K562 (cell line): ENCODE results near the gene AKAP3. TPM values are rescaled to one million over a fixed set of nuclear protein-coding genes. Genes with fewer than 3 reads are reported as not detected.

Source experiments
- ATAC-seq: fragments of 200-7000 bp; cut with Tn5 transposase; 3 replicates; pipeline ENCODE4 v1.9.1; 2020; ENCODE audit warnings: moderate library complexity
- BruUV-seq: library from RNA; stranded (reverse); fragments of 400-500 nt; replicated peaks from 2 replicates; lab custom pipeline; 2021; lab: Mats Ljungman, UMichigan
- CTCF ChIA-PET: fragments of 300-600 bp; formaldehyde crosslinking; extraction: SDS; loops from one replicate; lab custom pipeline; 2021; ENCODE audit warnings: low intra/inter-chr PET ratio; lab: Yijun Ruan, JAX
- POLR2A ChIA-PET: fragments of 300-600, 350-650 bp; sonication (Branson Sonifier 250); formaldehyde crosslinking; extraction: SDS; loops from one replicate; lab custom pipeline; 2021; ENCODE audit warnings: antibody characterized with exemption, inconsistent platforms; lab: Yijun Ruan, JAX
- DNase-seq, 4 experiments: peaks; one replicate each; pipeline versions ENCODE4 v3.0.0 to v3.0.0-alpha.2; 2011 to 2018; ENCODE audit warnings: low spot score in 3 of 4, mixed read lengths in 3 of 4; ENCODE audit errors: extremely low read depth in 1 of 4
- FAIRE-seq: peaks from 2 replicates; lab custom pipeline; 2011; peaks lifted over from hg19 to GRCh38; lab: Jason Lieb, UNC
- H2AFZ ChIP-seq: 2 replicates; pipeline ENCODE4 v1.6.0; 2011; ENCODE audit warnings: low read depth, low read length, control low read depth, inconsistent platforms
- H3K27ac ChIP-seq: fragments of 200-600 bp; 3 replicates; pipeline ENCODE4 v1.8.0; 2011; ENCODE audit warnings: low read depth, mild to moderate bottlenecking, control low read depth, inconsistent platforms, low read length, moderate library complexity, mixed read lengths; ENCODE audit errors: extremely low read depth
- H3K27me3 ChIP-seq, 2 experiments: fragments of 300-600 bp in 1 of 2; 2 replicates in 1 of 2; 3 replicates in 1 of 2; pipeline versions ENCODE4 v1.6.0 to v1.8.0; 2011; ENCODE audit warnings: inconsistent platforms in 2 of 2, low read length in 2 of 2, mild to moderate bottlenecking in 1 of 2, mixed read lengths in 1 of 2, moderate library complexity in 1 of 2; ENCODE audit not compliant: control insufficient read depth in 2 of 2, insufficient read depth in 2 of 2
- H3K36me3 ChIP-seq: fragments of 300-600 bp; 3 replicates; pipeline ENCODE4 v1.8.0; 2011; ENCODE audit warnings: mild to moderate bottlenecking, low read length, inconsistent platforms; ENCODE audit not compliant: control insufficient read depth, insufficient read depth
- H3K4me1 ChIP-seq, 2 experiments: fragments of 200-600 bp in 1 of 2; replicated peaks in 1 of 2; 2 replicates in 1 of 2; 3 replicates in 1 of 2; pipeline versions ENCODE4 v1.5.1 to v1.8.0; 2011; ENCODE audit warnings: inconsistent platforms in 2 of 2, low read length in 2 of 2, mild to moderate bottlenecking in 1 of 2, mixed read lengths in 1 of 2, moderate library complexity in 1 of 2; ENCODE audit not compliant: control insufficient read depth in 2 of 2, insufficient read depth in 2 of 2
- H3K4me2 ChIP-seq: 2 replicates; pipeline ENCODE4 v1.6.1; 2011; ENCODE audit warnings: low read length, control low read depth, inconsistent platforms, mixed read lengths; ENCODE audit not compliant: insufficient read depth
- H3K4me3 ChIP-seq: fragments of 200-600 bp; sonication (generic), shearing (Covaris generic); 2 replicates; pipeline ENCODE4 v1.5.1; 2016; ENCODE audit warnings: control low read depth, inconsistent platforms
- H3K79me2 ChIP-seq: fragments of 200-600 bp; 3 replicates; pipeline ENCODE4 v1.8.0; 2011; ENCODE audit warnings: low read length, inconsistent platforms; ENCODE audit not compliant: control insufficient read depth, insufficient read depth
- H3K9ac ChIP-seq, 2 experiments: 2 replicates each; pipeline versions ENCODE4 v1.6.0 to v1.6.1; 2011; ENCODE audit warnings: low read depth in 2 of 2, low read length in 2 of 2, control low read depth in 1 of 2, inconsistent platforms in 1 of 2, mild to moderate bottlenecking in 1 of 2, mixed read lengths in 1 of 2; ENCODE audit not compliant: insufficient read depth in 1 of 2
- H3K9me1 ChIP-seq: one replicate; pipeline ENCODE4 v1.6.0; 2011; ENCODE audit warnings: inconsistent platforms, mild to moderate bottlenecking, low read length, moderate library complexity; ENCODE audit not compliant: control insufficient read depth, insufficient read depth
- H3K9me3 ChIP-seq: replicated peaks from 2 replicates; pipeline ENCODE4 v1.5.1; 2011; ENCODE audit warnings: low read depth, low read length, inconsistent platforms; ENCODE audit not compliant: control insufficient read depth, insufficient read depth
- H4K20me1 ChIP-seq: replicated peaks from 2 replicates; pipeline ENCODE4 v1.6.1; 2011; ENCODE audit warnings: low read length, inconsistent platforms, mixed read lengths; ENCODE audit not compliant: control insufficient read depth, insufficient read depth
- ASH1L ChIP-seq: fragments of 450-650 bp; IDR thresholded peaks from 2 replicates; pipeline ENCODE4 v1.6.1; 2018; ENCODE audit warnings: borderline replicate concordance, mild to moderate bottlenecking, low read depth; ENCODE audit not compliant: partially characterized antibody
- GTF2A2 ChIP-seq: IDR thresholded peaks from 2 replicates; pipeline ENCODE4 v1.6.1; 2016; ENCODE audit warnings: mild to moderate bottlenecking, missing genetic modification characterization, missing compliant biosample characterization
- NR4A1 ChIP-seq, 2 experiments: fragments of 250-450 bp in 1 of 2; fragments of 450-650 bp in 1 of 2; sonication (Bioruptor Pico) in 1 of 2; IDR thresholded peaks; 2 replicates each; pipeline versions ENCODE4 v1.4.0 to v1.6.1; 2016 to 2020; ENCODE audit warnings: mild to moderate bottlenecking in 2 of 2, missing compliant biosample characterization in 1 of 2, missing genetic modification characterization in 1 of 2, moderate library complexity in 1 of 2
- PRMT5 ChIP-seq: sonication (generic); formaldehyde crosslinking; IDR thresholded peaks from 2 replicates; pipeline ENCODE4 v1.5.0; 2020; ENCODE audit warnings: missing genetic modification reagents
- RBBP5 ChIP-seq: fragments of 200-600 bp; sonication (generic); IDR thresholded peaks from 2 replicates; pipeline ENCODE4 v1.6.1; 2012; ENCODE audit warnings: borderline replicate concordance, mild to moderate bottlenecking, low read length, control low read depth, inconsistent platforms; ENCODE audit not compliant: insufficient read depth, poor library complexity, severe bottlenecking
- SRSF1 ChIP-seq: fragments of 200-400 bp; formaldehyde crosslinking; IDR thresholded peaks from 2 replicates; pipeline ENCODE4 v1.6.1; 2017; ENCODE audit warnings: mild to moderate bottlenecking, low read depth, low read length, moderate library complexity
- TCFL5 ChIP-seq: fragments of 250-450 bp; sonication (Bioruptor Pico); conservative IDR thresholded peaks from 2 replicates; pipeline ENCODE4 v1.6.1; 2021; ENCODE audit warnings: mild to moderate bottlenecking, moderate library complexity, matching md5 sums
- ZNF444 ChIP-seq: fragments of 250-450 bp; sonication (Bioruptor Pico); IDR thresholded peaks from 2 replicates; pipeline ENCODE4 v1.4.0; 2020; ENCODE audit warnings: mild to moderate bottlenecking, moderate library complexity
- WGBS: fragments of 100-300 bp; shearing (Covaris generic); methylation state at CpG from one replicate; pipeline ENCODE4 v1.1.6; 2016; ENCODE audit warnings: low coverage, mixed read lengths; ENCODE audit not compliant: insufficient coverage; ENCODE audit errors: missing lambda C conversion rate; 5-methylcytosine and 5-hydroxymethylcytosine counted together
- in situ Hi-C: fragments of 300-500 bp; cut with MboI; formaldehyde crosslinking; loops from 4 replicates; pipeline ENCODE4 v1.15.0; 2018; ENCODE audit warnings: inconsistent platforms, mixed read lengths
- intact Hi-C: fragments of 100-400 bp; cut with micrococcal nuclease; formaldehyde crosslinking; loops from 2 replicates; pipeline ENCODE4 v1.14.2; 2022
- polyA plus RNA-seq, 8 experiments: library from polyadenylated mRNA; depleted of rRNA in 4 of 8; stranded (reverse) in 5 of 8; unstranded in 3 of 8; fragments of >200 nt; fragmentation: Nextera tagmentation in 2 of 8; fragmentation: Illumina TruSeq in 1 of 8; extraction: Ambion mirVana in 2 of 8; extraction: Trizol in 1 of 8; gene quantifications; 2 replicates each; pipeline versions ENCODE4 v1.2.1 to v1.2.3, GENCODE V29; 2011 to 2014; ENCODE audit warnings: inconsistent platforms in 1 of 8, missing spikeins in 1 of 8
- total RNA-seq, 7 experiments: library from RNA; depleted of rRNA in 6 of 7; stranded (reverse); fragments of >200 nt in 6 of 7; fragmentation: Illumina TruSeq in 2 of 7; extraction: Trizol in 2 of 7; gene quantifications; 2 replicates each; pipeline versions ENCODE4 v1.2.1 to v1.2.3, GENCODE V29; 2011 to 2021; ENCODE audit warnings: low replicate concordance in 1 of 7
- TF ChIP-seq, protein P1 (sequence below): sonication (generic); formaldehyde crosslinking; IDR thresholded peaks from 2 replicates; pipeline ENCODE4 v1.9.0; 2022; ENCODE audit warnings: mild to moderate bottlenecking, missing genetic modification reagents
- TF ChIP-seq, protein P2 (sequence below): sonication (generic); formaldehyde crosslinking; IDR thresholded peaks from 2 replicates; pipeline ENCODE4 v1.8.0; 2022; ENCODE audit warnings: missing genetic modification reagents, mild to moderate bottlenecking, borderline replicate concordance

The AKAP3 gene
- total and polyA plus RNA-seq, 9 of the 15 experiments (the other 6 are each of a cell fraction or from before 2014, with no cell fraction given): 0.17 to 2.8 (median 0.43) TPM

DNA sequence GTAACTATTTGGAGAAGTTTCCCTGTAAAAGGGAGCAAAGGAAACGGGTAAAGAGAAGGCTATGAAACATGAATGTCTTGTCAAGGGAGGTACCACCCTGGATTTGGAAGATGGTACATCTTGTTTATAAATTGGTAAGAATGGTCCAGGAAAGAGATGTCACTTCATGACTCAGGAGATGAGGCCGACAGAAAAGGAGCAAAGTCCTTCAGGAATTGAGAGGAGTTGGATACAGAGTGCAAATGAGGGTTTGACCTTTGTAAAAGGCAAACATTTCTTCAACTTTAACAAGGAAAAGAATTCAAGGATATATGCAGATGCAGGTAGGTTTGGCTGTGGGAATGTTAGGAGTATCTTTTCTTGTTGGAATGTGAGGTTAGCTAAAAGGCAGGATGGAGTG, 30.9 kb upstream of the AKAP3 start (continued):
- TF ChIP-seq ZNF444 (CRISPR knock-in tag) (no peak), GTF2A2 (tag) (no peak), PRMT5 (no peak), SRSF1 (no peak)
- TF ChIP-seq, protein P1, sequence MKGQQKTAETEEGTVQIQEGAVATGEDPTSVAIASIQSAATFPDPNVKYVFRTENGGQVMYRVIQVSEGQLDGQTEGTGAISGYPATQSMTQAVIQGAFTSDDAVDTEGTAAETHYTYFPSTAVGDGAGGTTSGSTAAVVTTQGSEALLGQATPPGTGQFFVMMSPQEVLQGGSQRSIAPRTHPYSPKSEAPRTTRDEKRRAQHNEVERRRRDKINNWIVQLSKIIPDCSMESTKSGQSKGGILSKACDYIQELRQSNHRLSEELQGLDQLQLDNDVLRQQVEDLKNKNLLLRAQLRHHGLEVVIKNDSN (CRISPR knock-in tag): no peak

DNA sequence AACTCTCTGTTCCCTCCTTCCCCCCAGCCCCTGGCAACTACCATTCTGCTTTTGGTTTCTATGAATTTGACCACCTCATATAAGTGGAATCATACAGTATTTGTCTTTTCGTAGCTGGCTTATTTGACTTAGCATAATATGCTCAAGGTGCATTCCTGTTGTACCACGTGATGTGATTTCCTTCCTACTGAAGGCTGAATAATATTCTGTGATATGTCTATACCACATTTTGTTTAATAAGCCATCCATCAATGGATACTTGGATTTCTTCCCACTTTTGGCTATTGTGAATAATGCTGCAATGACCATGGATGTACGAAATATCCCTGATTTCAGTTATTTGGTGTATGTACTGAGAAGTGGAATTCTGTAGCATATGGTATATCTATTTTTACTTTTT, 16.4 kb upstream of the AKAP3 start:
- Histone ChIP-seq H3K4me2 (no peak overlapping the region), H3K79me2 (no peaks in the 10 kb centered on the region), H3K4me3 (no peak overlapping the region), H3K9me1 (no peaks in the 10 kb centered on the region), H3K9me3 (no peaks in the 10 kb centered on the region), H3K9ac (no peak overlapping the region), H3K4me1 (no peaks in the 10 kb centered on the region), H3K36me3 (peaks cover 93% of the 10 kb centered on the region; the same call in 2 of the 3 replicates), H2AFZ (no peak overlapping the region), H3K27ac (no peak overlapping the region), H3K27me3 (no peaks in the 10 kb centered on the region), H4K20me1 (no peaks in the 10 kb centered on the region)
- 94% methylated on average over 3 of the region's 3 CpGs for WGBS
- TF ChIP-seq RBBP5 (no peak), ASH1L (no peak), NR4A1 (CRISPR knock-in tag; IDR thresholded peaks at IDR 0.05) (no peak), NR4A1 (tag; IDR thresholded peaks at IDR 0.05) (no peak), TCFL5 (CRISPR knock-in tag) (no peak)
- TF ChIP-seq, protein P2, sequence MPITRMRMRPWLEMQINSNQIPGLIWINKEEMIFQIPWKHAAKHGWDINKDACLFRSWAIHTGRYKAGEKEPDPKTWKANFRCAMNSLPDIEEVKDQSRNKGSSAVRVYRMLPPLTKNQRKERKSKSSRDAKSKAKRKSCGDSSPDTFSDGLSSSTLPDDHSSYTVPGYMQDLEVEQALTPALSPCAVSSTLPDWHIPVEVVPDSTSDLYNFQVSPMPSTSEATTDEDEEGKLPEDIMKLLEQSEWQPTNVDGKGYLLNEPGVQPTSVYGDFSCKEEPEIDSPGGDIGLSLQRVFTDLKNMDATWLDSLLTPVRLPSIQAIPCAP (CRISPR knock-in tag): no peak
- POLR2A ChIA-PET: interaction anchor here (0.5 kb wide), 1 partner anchor 306 kb away, joined by 3 read pairs; no protein-coding TSS in a partner anchor
- intact Hi-C loops: no loop called here
- CTCF ChIA-PET: no interaction called here
- DNase-seq: no peak
- in situ Hi-C loops: no loop called here
- no peak for ATAC-seq
- BruUV-seq: no TSS peak
- FAIRE-seq: no peak
